Ascending aorta (tissue), 2 donors: ENCODE measurements around the gene SNTG2. TPM values are rescaled to one million over a fixed set of nuclear protein-coding genes. Genes with fewer than 3 reads are reported as not detected.

ENCODE experiments used
- DNase-seq, 2 donors: peaks; one replicate each; pipeline ENCODE4 v3.0.0-alpha.2; 2019; ENCODE audit warnings: low spot score in 2 of 2
- H3K27ac ChIP-seq, 2 donors: fragments of 200-600 bp; sonication (generic); one replicate each; pipeline ENCODE4 v1.5.1; 2016 to 2017; ENCODE audit warnings: mild to moderate bottlenecking in 1 of 2
- H3K27me3 ChIP-seq: fragments of 200-600 bp; sonication (generic); one replicate; pipeline ENCODE4 v1.5.1; 2017
- H3K36me3 ChIP-seq, 2 donors: fragments of 200-600 bp; sonication (generic); one replicate each; pipeline ENCODE4 v1.5.1; 2016
- H3K4me1 ChIP-seq, 2 donors: fragments of 200-600 bp; sonication (generic); one replicate each; pipeline ENCODE4 v1.5.1; 2016 to 2017; ENCODE audit warnings: mild to moderate bottlenecking in 1 of 2
- H3K4me3 ChIP-seq, 2 donors: fragments of 200-600 bp; sonication (generic); one replicate each; pipeline ENCODE4 v1.5.1; 2016 to 2017; ENCODE audit warnings: mild to moderate bottlenecking in 1 of 2
- H3K9me3 ChIP-seq, 2 donors: fragments of 200-600 bp; sonication (generic); one replicate each; pipeline ENCODE4 v1.5.1; 2016
- intact Hi-C: fragments of 100-400 bp; cut with DNase I; formaldehyde crosslinking; loops from one replicate; pipeline ENCODE4 v1.15.1; 2023
- total RNA-seq: library from RNA; depleted of rRNA; stranded (reverse); fragments of >200 nt; gene quantifications from one replicate; pipeline ENCODE4 v1.1.0, GENCODE V29; 2016
- TF ChIP-seq, protein P1 (sequence below), 3 experiments: fragments of 200-600 bp in 2 of 3; fragments of 450-650 bp in 1 of 3; sonication (generic) in 2 of 3; IDR thresholded peaks; one replicate each; pipeline ENCODE4 v1.5.1; 2016 to 2019; ENCODE audit warnings: antibody characterized with exemption in 3 of 3, mild to moderate bottlenecking in 1 of 3, moderate library complexity in 1 of 3

SNTG2 gene
- total RNA-seq, 1 donor from 2014 or later = 9.9 TPM

DNA sequence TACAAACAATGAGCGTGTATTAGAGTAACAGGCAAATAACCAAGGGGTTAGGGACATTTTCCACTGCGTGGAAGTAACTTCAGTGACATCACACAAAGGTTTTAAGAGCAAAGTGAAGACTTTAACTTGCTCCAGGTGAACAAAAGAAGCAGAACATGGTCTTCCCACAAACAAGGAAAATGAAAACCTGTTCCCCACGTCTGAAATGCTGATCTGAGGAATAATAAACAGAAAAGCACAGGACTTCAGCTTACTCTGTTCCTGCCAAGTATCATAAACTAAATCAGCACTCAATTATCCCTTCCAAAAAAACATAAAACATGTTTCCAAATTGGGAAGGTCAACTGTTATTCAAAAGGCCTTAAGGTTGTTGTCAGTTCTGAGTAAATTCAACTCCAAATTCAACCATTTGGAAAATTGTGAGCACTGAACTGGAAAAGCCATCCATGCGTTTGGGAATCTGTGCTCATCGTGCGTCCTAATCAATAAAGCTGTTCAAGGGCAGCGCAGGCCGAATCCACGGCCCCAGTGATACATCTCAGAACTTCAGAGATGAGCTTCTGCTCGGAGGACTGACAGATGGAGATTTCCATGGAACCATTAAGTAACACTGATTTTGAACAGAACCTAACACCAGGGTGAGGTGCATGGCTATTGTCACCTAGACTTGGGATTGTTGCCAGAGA lies 7.7 kb upstream of the SNTG2 start:
- Histone ChIP-seq H3K4me1 (no peaks in the 10 kb centered on the region), H3K36me3 (no peaks in the 10 kb centered on the region), H3K27me3 (no peaks in the 10 kb centered on the region), H3K4me3 (no peak overlapping the region), H3K9me3 (no peaks in the 10 kb centered on the region), H3K27ac (no peak overlapping the region)
- no peak for DNase-seq
- TF ChIP-seq, protein P1, sequence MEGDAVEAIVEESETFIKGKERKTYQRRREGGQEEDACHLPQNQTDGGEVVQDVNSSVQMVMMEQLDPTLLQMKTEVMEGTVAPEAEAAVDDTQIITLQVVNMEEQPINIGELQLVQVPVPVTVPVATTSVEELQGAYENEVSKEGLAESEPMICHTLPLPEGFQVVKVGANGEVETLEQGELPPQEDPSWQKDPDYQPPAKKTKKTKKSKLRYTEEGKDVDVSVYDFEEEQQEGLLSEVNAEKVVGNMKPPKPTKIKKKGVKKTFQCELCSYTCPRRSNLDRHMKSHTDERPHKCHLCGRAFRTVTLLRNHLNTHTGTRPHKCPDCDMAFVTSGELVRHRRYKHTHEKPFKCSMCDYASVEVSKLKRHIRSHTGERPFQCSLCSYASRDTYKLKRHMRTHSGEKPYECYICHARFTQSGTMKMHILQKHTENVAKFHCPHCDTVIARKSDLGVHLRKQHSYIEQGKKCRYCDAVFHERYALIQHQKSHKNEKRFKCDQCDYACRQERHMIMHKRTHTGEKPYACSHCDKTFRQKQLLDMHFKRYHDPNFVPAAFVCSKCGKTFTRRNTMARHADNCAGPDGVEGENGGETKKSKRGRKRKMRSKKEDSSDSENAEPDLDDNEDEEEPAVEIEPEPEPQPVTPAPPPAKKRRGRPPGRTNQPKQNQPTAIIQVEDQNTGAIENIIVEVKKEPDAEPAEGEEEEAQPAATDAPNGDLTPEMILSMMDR (IDR thresholded peaks at IDR 0.05) = no peak
- intact Hi-C loops = no loop called here

DNA sequence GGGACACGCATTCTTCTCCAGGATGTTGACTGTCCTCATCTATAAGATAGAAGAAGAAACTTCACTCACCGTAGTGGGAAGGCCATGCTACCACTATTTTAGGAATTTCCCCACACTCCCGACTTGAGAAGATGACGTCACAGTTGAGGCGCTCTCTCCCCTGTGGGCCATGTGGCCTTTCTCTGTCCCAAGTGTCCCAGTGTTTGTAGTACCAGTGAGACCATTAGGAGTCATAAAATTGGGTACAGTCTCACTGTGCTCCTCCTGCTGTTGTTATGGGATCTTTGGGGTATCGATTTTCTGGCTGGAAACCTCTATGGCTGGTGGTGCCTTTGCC lies 7.2 kb upstream of the SNTG2 start:
- intact Hi-C loops = no loop called here
- Histone ChIP-seq H3K4me1 (no peaks in the 10 kb centered on the region), H3K27ac (no peak overlapping the region), H3K4me3 (no peak overlapping the region), H3K36me3 (no peaks in the 10 kb centered on the region), H3K27me3 (no peaks in the 10 kb centered on the region), H3K9me3 (no peaks in the 10 kb centered on the region)
- no peak for DNase-seq
- TF ChIP-seq, protein P1 (IDR thresholded peaks at IDR 0.05) = no peak

DNA sequence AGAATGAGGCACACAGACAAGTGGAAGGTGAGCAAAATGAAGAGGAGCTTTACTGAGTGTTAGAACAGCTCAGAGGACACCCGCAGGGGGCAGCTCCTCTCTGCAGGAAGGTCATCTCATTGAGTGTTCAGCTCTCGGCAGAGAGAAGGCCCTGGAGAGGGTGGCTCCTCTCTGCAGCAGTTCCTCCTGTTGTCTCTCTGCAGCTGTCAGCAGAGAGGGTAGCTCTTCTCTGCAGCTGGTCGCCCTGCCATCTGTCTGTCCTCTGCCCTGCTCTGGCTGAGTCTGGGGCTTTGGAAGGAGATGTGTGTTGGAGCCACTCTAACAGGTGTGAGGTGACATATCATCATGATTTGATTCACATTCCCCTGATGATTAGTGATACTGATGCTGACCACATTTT lies 6.8 kb upstream of the SNTG2 start:
- Histone ChIP-seq H3K27me3 (no peaks in the 10 kb centered on the region), H3K36me3 (no peaks in the 10 kb centered on the region), H3K27ac (no peak overlapping the region), H3K4me1 (no peaks in the 10 kb centered on the region), H3K4me3 (no peak overlapping the region), H3K9me3 (no peaks in the 10 kb centered on the region)
- no peak for DNase-seq
- TF ChIP-seq, protein P1 (IDR thresholded peaks at IDR 0.05) = no peak
- intact Hi-C loops = no loop called here

DNA sequence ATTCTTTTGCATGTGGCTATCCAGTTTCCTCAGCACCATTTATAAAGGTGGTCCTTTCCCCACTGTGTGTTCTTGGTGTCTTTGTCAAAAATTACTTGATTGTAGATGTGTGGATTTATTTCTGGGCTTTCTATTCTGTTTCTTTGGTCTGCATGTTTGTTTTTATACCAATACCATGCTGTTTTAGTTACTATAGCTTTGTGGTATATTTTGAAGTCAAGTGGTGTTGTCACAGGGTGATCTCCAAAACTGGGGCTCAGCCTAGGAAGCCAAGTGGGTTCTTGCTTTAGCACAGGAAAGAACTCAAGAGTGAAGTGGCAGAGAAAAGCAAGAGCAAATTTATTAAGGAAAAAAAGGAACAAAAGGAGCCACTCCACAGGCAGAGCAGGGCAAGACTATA lies 6.0 kb upstream of the SNTG2 start:
- no peak overlapping the region for H3K4me3 ChIP-seq
- TF ChIP-seq, protein P1 (IDR thresholded peaks at IDR 0.05) = no peak
- intact Hi-C loops = no loop called here
- no peaks in the 10 kb centered on the region for H3K36me3 ChIP-seq
- no peak for DNase-seq
- H3K9me3 ChIP-seq = no peaks in the 10 kb centered on the region
- H3K4me1 ChIP-seq = no peaks in the 10 kb centered on the region
- H3K27ac ChIP-seq = no peak overlapping the region
- H3K27me3 ChIP-seq = no peaks in the 10 kb centered on the region

DNA sequence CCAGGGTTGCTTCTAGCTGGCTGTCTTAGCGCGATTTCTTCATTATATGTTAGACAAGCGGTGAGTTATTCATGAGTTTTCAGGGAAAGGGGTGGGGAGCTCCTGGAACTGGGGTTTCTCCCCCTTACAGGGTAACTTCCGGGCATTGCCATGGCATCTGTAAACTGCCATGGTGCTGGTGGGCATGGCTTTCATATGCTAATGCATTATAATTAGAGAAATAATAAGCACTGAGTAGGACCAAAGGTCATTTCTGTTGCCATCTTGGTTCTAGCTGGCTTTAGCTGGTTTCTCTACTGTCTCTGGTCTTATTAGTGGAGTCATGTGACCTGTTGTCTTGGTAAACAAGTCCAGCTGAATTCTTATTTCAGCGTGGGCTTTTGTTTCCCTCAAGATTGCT lies 5.5 kb upstream of the SNTG2 start:
- TF ChIP-seq, protein P1 (IDR thresholded peaks at IDR 0.05) = no peak
- H3K36me3 ChIP-seq = no peaks in the 10 kb centered on the region
- intact Hi-C loops = no loop called here

More for the DNA sequence above, 5.5 kb upstream of the SNTG2 start:
- Histone ChIP-seq H3K27me3 (peaks cover 3% of the 10 kb centered on the region), H3K4me1 (peaks cover under 1 to 3% of the 10 kb centered on the region in 2 donors), H3K9me3 (no peaks in the 10 kb centered on the region), H3K27ac (no peak overlapping the region), H3K4me3 (no peak overlapping the region)
- no peak for DNase-seq
